IMR-90 (cell line): Measurements from ENCODE around the gene ERBB4. TPM values are rescaled to one million over a fixed set of nuclear protein-coding genes. Genes with fewer than 3 reads are reported as not detected.

Source experiments
- ATAC-seq: fragments of 200-7000 bp; cut with Tn5 transposase; 2 replicates; pipeline ENCODE4 v1.9.1; 2020; ENCODE audit warnings: low read depth, mild to moderate bottlenecking, moderate library complexity
- BruUV-seq: library from RNA; stranded (reverse); fragments of 400-500 nt; replicated peaks from 2 replicates; lab custom pipeline; 2021; lab: Mats Ljungman, UMichigan
- CTCF ChIA-PET: fragments of 300-600 bp; formaldehyde crosslinking; extraction: SDS; loops from one replicate; lab custom pipeline; 2021; ENCODE audit warnings: antibody characterized with exemption; lab: Yijun Ruan, JAX
- POLR2A ChIA-PET: fragments of 300-600 bp; sonication (Branson Sonifier 250); formaldehyde crosslinking; loops from one replicate; lab custom pipeline; 2022; ENCODE audit warnings: antibody characterized with exemption; ENCODE audit not compliant: unreplicated experiment; lab: Charles Lee
- DNase-seq: peaks from one replicate; pipeline ENCODE4 v3.0.0; 2013
- H2AFZ ChIP-seq: replicated peaks from 2 replicates; pipeline ENCODE3; 2013; ENCODE audit warnings: low read length, mild to moderate bottlenecking; ENCODE audit not compliant: poor library complexity
- H2AK5ac ChIP-seq: 2 replicates; pipeline ENCODE4 v1.6.1; 2013; ENCODE audit warnings: low read depth, low read length, inconsistent platforms
- H2AK9ac ChIP-seq: replicated peaks from 2 replicates; pipeline ENCODE3; 2013; ENCODE audit warnings: mild to moderate bottlenecking, low read depth, low read length, moderate library complexity; ENCODE audit not compliant: poor library complexity
- H2BK120ac ChIP-seq: 2 replicates; pipeline ENCODE4 v1.6.1; 2013; ENCODE audit warnings: low read depth, low read length, inconsistent platforms
- H2BK15ac ChIP-seq: 3 replicates; pipeline ENCODE4 v1.6.1; 2013; ENCODE audit warnings: low read depth, low read length, inconsistent platforms
- H2BK20ac ChIP-seq: 2 replicates; pipeline ENCODE4 v1.6.1; 2013; ENCODE audit warnings: low read depth, mild to moderate bottlenecking, inconsistent platforms, low read length, moderate library complexity
- H2BK5ac ChIP-seq: 2 replicates; pipeline ENCODE4 v1.6.1; 2013; ENCODE audit warnings: mild to moderate bottlenecking, low read depth, low read length, inconsistent platforms; ENCODE audit not compliant: poor library complexity, severe bottlenecking
- H3K14ac ChIP-seq: replicated peaks from 2 replicates; pipeline ENCODE4 v1.6.1; 2013; ENCODE audit warnings: low read depth, low read length, inconsistent platforms
- H3K18ac ChIP-seq: 2 replicates; pipeline ENCODE4 v1.6.1; 2013; ENCODE audit warnings: low read depth, low read length, control low read depth
- H3K23ac ChIP-seq: 2 replicates; pipeline ENCODE4 v1.6.1; 2013; ENCODE audit warnings: low read depth, low read length, inconsistent platforms
- H3K27ac ChIP-seq: 2 replicates; pipeline ENCODE4 v1.5.1; 2013; ENCODE audit warnings: mild to moderate bottlenecking, control low read depth, low read length; ENCODE audit not compliant: insufficient read depth
- H3K27me3 ChIP-seq: 2 replicates; pipeline ENCODE4 v1.6.1; 2013; ENCODE audit warnings: low read length; ENCODE audit not compliant: control insufficient read depth, insufficient read depth
- H3K36me3 ChIP-seq: 2 replicates; pipeline ENCODE4 v1.6.1; 2013; ENCODE audit warnings: low read length, mixed read lengths; ENCODE audit not compliant: control insufficient read depth, insufficient read depth
- H3K4ac ChIP-seq: 2 replicates; pipeline ENCODE4 v1.6.1; 2013; ENCODE audit warnings: low read depth, low read length, inconsistent platforms
- H3K4me1 ChIP-seq: 2 replicates; pipeline ENCODE4 v1.6.1; 2013; ENCODE audit warnings: low read length, mixed read lengths; ENCODE audit not compliant: control insufficient read depth, insufficient read depth
- H3K4me2 ChIP-seq: 2 replicates; pipeline ENCODE4 v1.6.1; 2013; ENCODE audit warnings: low read depth, mild to moderate bottlenecking, control low read depth, low read length, moderate library complexity
- H3K4me3 ChIP-seq: 2 replicates; pipeline ENCODE4 v1.5.1; 2013; ENCODE audit warnings: low read depth, mild to moderate bottlenecking, control low read depth, low read length, moderate library complexity; ENCODE audit not compliant: insufficient read depth
- H3K56ac ChIP-seq: 2 replicates; pipeline ENCODE4 v1.6.1; 2013; ENCODE audit warnings: low read length, inconsistent platforms; ENCODE audit not compliant: insufficient read depth; ENCODE audit errors: extremely low read depth
- H3K79me1 ChIP-seq, 2 experiments: 2 replicates each; pipeline ENCODE4 v1.6.1; 2013; ENCODE audit warnings: low read length in 2 of 2, inconsistent platforms in 1 of 2, low read depth in 1 of 2
- H3K9ac ChIP-seq: 2 replicates; pipeline ENCODE4 v1.6.1; 2013; ENCODE audit warnings: low read depth, low read length, control low read depth
- H3K9me1 ChIP-seq: 2 replicates; pipeline ENCODE4 v1.6.1; 2013; ENCODE audit warnings: low read length, inconsistent platforms; ENCODE audit not compliant: insufficient read depth
- H3K9me3 ChIP-seq: 2 replicates; pipeline ENCODE4 v1.6.1; 2013; ENCODE audit warnings: low read length; ENCODE audit not compliant: control insufficient read depth, insufficient read depth
- H4K20me1 ChIP-seq: 2 replicates; pipeline ENCODE4 v1.6.1; 2013; ENCODE audit warnings: low read length, inconsistent platforms; ENCODE audit not compliant: insufficient read depth
- H4K5ac ChIP-seq: 2 replicates; pipeline ENCODE4 v1.6.1; 2013; ENCODE audit warnings: mild to moderate bottlenecking, low read depth, low read length, control low read depth
- H4K8ac ChIP-seq, 2 experiments: 2 replicates each; pipeline ENCODE4 v1.6.1; 2013; ENCODE audit warnings: low read depth in 2 of 2, low read length in 2 of 2, control low read depth in 1 of 2, inconsistent platforms in 1 of 2
- H4K91ac ChIP-seq: 2 replicates; pipeline ENCODE4 v1.6.1; 2013; ENCODE audit warnings: low read depth, low read length, inconsistent platforms; ENCODE audit not compliant: insufficient read depth
- CHD1 ChIP-seq: IDR thresholded peaks from 2 replicates; pipeline ENCODE4 v1.6.1; 2012; ENCODE audit warnings: low read depth, low read length, improper control_type of control experiment
- WGBS, 2 experiments: methylation state at CpG; one replicate each; pipeline versions ENCODE4 v1.1.5 to v1.1.7; 2013; ENCODE audit warnings: missing lambda C conversion rate in 2 of 2; ENCODE audit not compliant: insufficient read length in 1 of 2; ENCODE audit errors: extremely low coverage in 2 of 2; 5-methylcytosine and 5-hydroxymethylcytosine counted together
- dilution Hi-C: fragments of 300-500 bp; cut with HindIII; formaldehyde crosslinking; loops from one replicate; pipeline ENCODE4 v1.14.3; 2018; ENCODE audit warnings: low sequenced_read_pairs; ENCODE audit not compliant: unreplicated experiment
- in situ Hi-C: fragments of 300-500 bp; cut with MboI; formaldehyde crosslinking; loops from 3 replicates; pipeline ENCODE4 v1.14.3; 2019; ENCODE audit warnings: low sequenced_read_pairs, inconsistent platforms, mixed read lengths
- intact Hi-C: fragments of 100-400 bp; cut with micrococcal nuclease; formaldehyde crosslinking; loops from 2 replicates; pipeline ENCODE4 v1.10.0; 2022
- polyA plus RNA-seq, 3 experiments: library from polyadenylated mRNA; depleted of rRNA; stranded (reverse); fragments of >200 nt; gene quantifications; 2 replicates each; pipeline ENCODE4 v1.2.3, GENCODE V29; 2012; ENCODE audit warnings: low replicate concordance in 1 of 3
- total RNA-seq: library from RNA; depleted of rRNA; stranded (reverse); fragments of >200 nt; gene quantifications from 2 replicates; pipeline ENCODE4 v1.2.3, GENCODE V29; 2012

Gene ERBB4
- total and polyA plus RNA-seq, 2 of the 4 experiments (the other 2 are of a cell fraction) = not detected

GRCh38 chr2:212580117-212580516, 41.5 kb upstream of the ERBB4 start:
- DNase-seq (no peak), ATAC-seq (no peak)
- H2AK9ac ChIP-seq = no peak overlapping the region
- no peaks in the 10 kb centered on the region for H3K4me1 ChIP-seq
- H2BK5ac ChIP-seq = no peak overlapping the region
- no peaks in the 10 kb centered on the region for H3K79me1 ChIP-seq
- in situ Hi-C loops = no loop called here
- CTCF ChIA-PET = no interaction called here
- no peaks in the 10 kb centered on the region for H4K20me1 ChIP-seq
- H2BK20ac ChIP-seq = no peak overlapping the region
- BruUV-seq = no TSS peak
- no peak overlapping the region for H3K56ac ChIP-seq
- no peak overlapping the region for H2AK5ac ChIP-seq
- H3K9me3 ChIP-seq = no peaks in the 10 kb centered on the region
- H3K36me3 ChIP-seq = no peaks in the 10 kb centered on the region
- no peak overlapping the region for H3K9ac ChIP-seq
- H3K14ac ChIP-seq = no peak overlapping the region
- no peak overlapping the region for H4K5ac ChIP-seq
- POLR2A ChIA-PET = no interaction called here
- no peak overlapping the region for H4K91ac ChIP-seq
- H2BK15ac ChIP-seq = no peak overlapping the region
- no peak for TF ChIP-seq CHD1
- no CpG with 5 or more reads among the region's 2 CpGs for WGBS, 2 experiments
- dilution Hi-C loops = no loop called here
- no peak overlapping the region for H3K27ac ChIP-seq
- intact Hi-C loops = no loop called here
- no peak overlapping the region for H4K8ac ChIP-seq
- H3K4me3 ChIP-seq = no peak overlapping the region
- H3K4me2 ChIP-seq = no peak overlapping the region
- H3K4ac ChIP-seq = no peak overlapping the region
- H3K27me3 ChIP-seq = no peaks in the 10 kb centered on the region
- no peak overlapping the region for H3K18ac ChIP-seq
- H3K23ac ChIP-seq = no peak overlapping the region
- no peaks in the 10 kb centered on the region for H3K9me1 ChIP-seq
- H2AFZ ChIP-seq = no peak overlapping the region
- no peak overlapping the region for H2BK120ac ChIP-seq
